Measurements from ENCODE around the gene STYK1. TPM values are rescaled to one million over a fixed set of nuclear protein-coding genes. Genes with fewer than 3 reads are reported as not detected.

The STYK1 gene
- total and polyA plus RNA-seq, 10 of the 15 experiments (the other 5 are each of a cell fraction or from before 2014, with no cell fraction given), result 0.62 to 1.2 (median 0.82) TPM; not detected in 1

DNA sequence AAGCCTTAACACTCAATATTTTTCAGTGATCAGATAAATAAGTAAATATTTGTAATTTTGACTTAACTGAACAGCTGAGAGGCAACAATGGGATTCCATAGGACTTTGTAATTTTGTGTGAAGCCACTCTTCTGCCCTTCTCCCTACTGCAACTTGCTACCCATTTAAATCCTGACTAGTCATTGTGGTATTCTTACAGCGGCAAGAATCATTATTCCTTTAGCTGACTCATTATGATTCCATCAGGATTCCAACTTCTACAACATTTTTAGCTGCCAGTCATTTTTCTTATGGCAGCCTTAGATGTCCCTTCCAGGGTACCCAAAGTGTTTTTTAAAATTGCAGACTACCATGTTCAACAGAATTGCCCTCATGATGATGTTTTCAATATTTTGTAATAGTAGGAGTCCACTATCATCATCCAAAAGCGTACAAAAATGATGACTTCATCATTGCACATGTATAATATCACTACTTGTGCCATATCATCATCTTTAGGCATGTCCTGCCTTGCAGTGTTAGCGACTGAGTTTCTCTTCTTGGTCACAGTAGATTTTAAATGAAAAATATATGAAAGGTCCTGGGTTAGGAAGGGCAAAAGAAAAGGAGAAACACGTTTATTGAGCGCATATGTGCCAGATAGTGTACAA lies 55.4 kb downstream of the STYK1 start:
- WGBS (ENCODE audit: insufficient coverage, insufficient replicate concordance, low lambda C conversion rate, missing lambda C conversion rate), result 16% methylated on average over 5 of the region's 5 CpGs
- no peak for DNase-seq (ENCODE audit: low read depth, low spot score)
- H3K9me3 ChIP-seq (replicated peaks; ENCODE audit: control insufficient read depth, insufficient read depth, low read length), result no peaks in the 10 kb centered on the region; the same call in 2 of the 3 replicates
- in situ Hi-C loops (cut with MboI), result no loop called here
- H3K9ac ChIP-seq (ENCODE audit: control insufficient read depth, insufficient read depth, low read length), result no peak overlapping the region
- no peaks in the 10 kb centered on the region for H3K27me3 ChIP-seq (replicated peaks in 1 of 2; ENCODE audit: control insufficient read depth in 2 of 2, insufficient read depth in 2 of 2, low read length in 1 of 2)
- no peak overlapping the region for H3K27ac ChIP-seq (ENCODE audit: control insufficient read depth, insufficient read depth)
- H3K4me3 ChIP-seq, result no peak overlapping the region
- intact Hi-C loops (cut with micrococcal nuclease; ENCODE audit: unreplicated experiment), result no loop called here
- FAIRE-seq, result no peak
- ATAC-seq, result no peak
- H3K4me1 ChIP-seq (ENCODE audit: control insufficient read depth, insufficient read depth, low read length), result no peaks in the 10 kb centered on the region
- H4K20me1 ChIP-seq (ENCODE audit: control insufficient read depth, insufficient read depth), result no peaks in the 10 kb centered on the region
- no peak overlapping the region for H3K4me2 ChIP-seq (ENCODE audit: control insufficient read depth, insufficient read depth)
- BruUV-seq (replicated peaks), result no TSS peak
- CTCF ChIA-PET, result interaction anchor here (1.6 kb wide), 1 partner anchor 12 kb away, joined by 4 read pairs; no protein-coding TSS in a partner anchor
- SMC1A ChIA-PET (ENCODE audit: uncharacterized antibody, unreplicated experiment), result interaction anchor here (0.6 kb wide), 1 partner anchor 430 kb away, joined by 3 read pairs; no protein-coding TSS in a partner anchor
- RAD21 ChIA-PET (ENCODE audit: unreplicated experiment), result interaction anchor here (1.1 kb wide), 1 partner anchor 132 kb away, joined by 3 read pairs; no protein-coding TSS in a partner anchor
- H2AFZ ChIP-seq (ENCODE audit: control insufficient read depth, low read depth, low read length), result no peak overlapping the region
- POLR2A ChIA-PET, result no interaction called here
- peaks cover 3% of the 10 kb centered on the region; the same call in 1 of the 2 replicates for H3K79me2 ChIP-seq (ENCODE audit: control insufficient read depth, insufficient read depth, low read length)
- no peaks in the 10 kb centered on the region for H3K36me3 ChIP-seq (ENCODE audit: control insufficient read depth in 2 of 2, insufficient read depth in 2 of 2, low read length in 1 of 2)
- no peak for TF ChIP-seq RFX5 (IDR thresholded peaks at IDR 0.05; ENCODE audit: low read depth, low read length)
- no peak for TF ChIP-seq TARDBP (IDR thresholded peaks at IDR 0.05; ENCODE audit: borderline replicate concordance)
- no peak for TF ChIP-seq POU2F2 (IDR thresholded peaks at IDR 0.05; ENCODE audit: borderline replicate concordance, low read depth, low read length)
- TF ChIP-seq, protein P1, sequence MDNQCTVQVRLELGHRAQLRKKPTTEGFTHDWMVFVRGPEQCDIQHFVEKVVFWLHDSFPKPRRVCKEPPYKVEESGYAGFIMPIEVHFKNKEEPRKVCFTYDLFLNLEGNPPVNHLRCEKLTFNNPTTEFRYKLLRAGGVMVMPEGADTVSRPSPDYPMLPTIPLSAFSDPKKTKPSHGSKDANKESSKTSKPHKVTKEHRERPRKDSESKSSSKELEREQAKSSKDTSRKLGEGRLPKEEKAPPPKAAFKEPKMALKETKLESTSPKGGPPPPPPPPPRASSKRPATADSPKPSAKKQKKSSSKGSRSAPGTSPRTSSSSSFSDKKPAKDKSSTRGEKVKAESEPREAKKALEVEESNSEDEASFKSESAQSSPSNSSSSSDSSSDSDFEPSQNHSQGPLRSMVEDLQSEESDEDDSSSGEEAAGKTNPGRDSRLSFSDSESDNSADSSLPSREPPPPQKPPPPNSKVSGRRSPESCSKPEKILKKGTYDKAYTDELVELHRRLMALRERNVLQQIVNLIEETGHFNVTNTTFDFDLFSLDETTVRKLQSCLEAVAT (IDR thresholded peaks at IDR 0.05), result no peak
- no peak for TF ChIP-seq MYB (IDR thresholded peaks at IDR 0.05; ENCODE audit: borderline replicate concordance, low read depth, low read length)
- no peak for TF ChIP-seq SUZ12 (IDR thresholded peaks at IDR 0.05; ENCODE audit: unreplicated experiment)
- TF ChIP-seq IRF4 (IDR thresholded peaks at IDR 0.05; ENCODE audit: low read depth, low read length), result no peak
- no peak for TF ChIP-seq EZH2 (IDR thresholded peaks at IDR 0.05; ENCODE audit: borderline replicate concordance, control insufficient read depth, low read depth, low read length)
- no peak for TF ChIP-seq PAX8 (IDR thresholded peaks at IDR 0.05)
- no peak for TF ChIP-seq ATF3 (IDR thresholded peaks at IDR 0.05; ENCODE audit: borderline replicate concordance, extremely low read depth, low read depth, low read length)
- no peak for TF ChIP-seq BRCA1 (IDR thresholded peaks at IDR 0.05; ENCODE audit: low read depth, low read length)
- TF ChIP-seq YBX1 (IDR thresholded peaks at IDR 0.05), result no peak
- TF ChIP-seq, protein P2, sequence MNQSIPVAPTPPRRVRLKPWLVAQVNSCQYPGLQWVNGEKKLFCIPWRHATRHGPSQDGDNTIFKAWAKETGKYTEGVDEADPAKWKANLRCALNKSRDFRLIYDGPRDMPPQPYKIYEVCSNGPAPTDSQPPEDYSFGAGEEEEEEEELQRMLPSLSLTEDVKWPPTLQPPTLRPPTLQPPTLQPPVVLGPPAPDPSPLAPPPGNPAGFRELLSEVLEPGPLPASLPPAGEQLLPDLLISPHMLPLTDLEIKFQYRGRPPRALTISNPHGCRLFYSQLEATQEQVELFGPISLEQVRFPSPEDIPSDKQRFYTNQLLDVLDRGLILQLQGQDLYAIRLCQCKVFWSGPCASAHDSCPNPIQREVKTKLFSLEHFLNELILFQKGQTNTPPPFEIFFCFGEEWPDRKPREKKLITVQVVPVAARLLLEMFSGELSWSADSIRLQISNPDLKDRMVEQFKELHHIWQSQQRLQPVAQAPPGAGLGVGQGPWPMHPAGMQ (IDR thresholded peaks at IDR 0.05; ENCODE audit: borderline replicate concordance), result no peak
- TF ChIP-seq, protein P3, sequence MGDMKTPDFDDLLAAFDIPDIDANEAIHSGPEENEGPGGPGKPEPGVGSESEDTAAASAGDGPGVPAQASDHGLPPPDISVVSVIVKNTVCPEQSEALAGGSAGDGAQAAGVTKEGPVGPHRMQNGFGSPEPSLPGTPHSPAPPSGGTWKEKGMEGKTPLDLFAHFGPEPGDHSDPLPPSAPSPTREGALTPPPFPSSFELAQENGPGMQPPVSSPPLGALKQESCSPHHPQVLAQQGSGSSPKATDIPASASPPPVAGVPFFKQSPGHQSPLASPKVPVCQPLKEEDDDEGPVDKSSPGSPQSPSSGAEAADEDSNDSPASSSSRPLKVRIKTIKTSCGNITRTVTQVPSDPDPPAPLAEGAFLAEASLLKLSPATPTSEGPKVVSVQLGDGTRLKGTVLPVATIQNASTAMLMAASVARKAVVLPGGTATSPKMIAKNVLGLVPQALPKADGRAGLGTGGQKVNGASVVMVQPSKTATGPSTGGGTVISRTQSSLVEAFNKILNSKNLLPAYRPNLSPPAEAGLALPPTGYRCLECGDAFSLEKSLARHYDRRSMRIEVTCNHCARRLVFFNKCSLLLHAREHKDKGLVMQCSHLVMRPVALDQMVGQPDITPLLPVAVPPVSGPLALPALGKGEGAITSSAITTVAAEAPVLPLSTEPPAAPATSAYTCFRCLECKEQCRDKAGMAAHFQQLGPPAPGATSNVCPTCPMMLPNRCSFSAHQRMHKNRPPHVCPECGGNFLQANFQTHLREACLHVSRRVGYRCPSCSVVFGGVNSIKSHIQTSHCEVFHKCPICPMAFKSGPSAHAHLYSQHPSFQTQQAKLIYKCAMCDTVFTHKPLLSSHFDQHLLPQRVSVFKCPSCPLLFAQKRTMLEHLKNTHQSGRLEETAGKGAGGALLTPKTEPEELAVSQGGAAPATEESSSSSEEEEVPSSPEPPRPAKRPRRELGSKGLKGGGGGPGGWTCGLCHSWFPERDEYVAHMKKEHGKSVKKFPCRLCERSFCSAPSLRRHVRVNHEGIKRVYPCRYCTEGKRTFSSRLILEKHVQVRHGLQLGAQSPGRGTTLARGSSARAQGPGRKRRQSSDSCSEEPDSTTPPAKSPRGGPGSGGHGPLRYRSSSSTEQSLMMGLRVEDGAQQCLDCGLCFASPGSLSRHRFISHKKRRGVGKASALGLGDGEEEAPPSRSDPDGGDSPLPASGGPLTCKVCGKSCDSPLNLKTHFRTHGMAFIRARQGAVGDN (IDR thresholded peaks at IDR 0.05), result no peak
- TF ChIP-seq RELA (IDR thresholded peaks at IDR 0.05; ENCODE audit: borderline replicate concordance, partially characterized antibody), result no peak

All from GM12878 (cell line).